Naive B cell (primary cell): ENCODE results near the gene IFTAP. TPM values are rescaled to one million over a fixed set of nuclear protein-coding genes. Genes with fewer than 3 reads are reported as not detected.
"Not testable (repeated sequence)": the region's sequence is repeated elsewhere in the genome, so short reads cannot be mapped to it uniquely, and the experiment has no call there.

Experiments
- ATAC-seq, 2 donors: fragments of 150-1000 bp; cut with Tn5 transposase; 2 replicates each; pipeline ENCODE4 v1.10.0; 2021; ENCODE audit warnings: low read depth in 2 of 2, mild to moderate bottlenecking in 2 of 2, moderate library complexity in 2 of 2
- DNase-seq: peaks from one replicate; pipeline ENCODE4 v3.0.0; 2022
- H3K27ac Mint-ChIP-seq, 6 donors: one replicate each; pipeline ENCODE4 v1.8.0; 2020 to 2022; ENCODE audit warnings: mild to moderate bottlenecking in 6 of 6, mixed read lengths in 6 of 6, moderate library complexity in 5 of 6, inconsistent platforms in 2 of 6
- H3K27me3 Mint-ChIP-seq, 3 donors: one replicate each; pipeline ENCODE4 v1.8.0; 2021 to 2022; ENCODE audit warnings: mixed read lengths in 3 of 3, mild to moderate bottlenecking in 1 of 3
- H3K36me3 Mint-ChIP-seq, 2 donors: one replicate each; pipeline ENCODE4 v1.8.0; 2020 to 2022; ENCODE audit warnings: mixed read lengths in 2 of 2, inconsistent platforms in 1 of 2, mild to moderate bottlenecking in 1 of 2
- H3K4me1 Mint-ChIP-seq, 3 donors: one replicate each; pipeline ENCODE4 v1.8.0; 2020 to 2022; ENCODE audit warnings: mixed read lengths in 3 of 3, inconsistent platforms in 1 of 3, mild to moderate bottlenecking in 1 of 3, moderate library complexity in 1 of 3
- H3K4me3 Mint-ChIP-seq, 8 donors: one replicate each; pipeline ENCODE4 v1.8.0; 2020 to 2022; ENCODE audit warnings: mild to moderate bottlenecking in 8 of 8, mixed read lengths in 8 of 8, moderate library complexity in 8 of 8, inconsistent platforms in 2 of 8
- H3K9me3 Mint-ChIP-seq, 7 donors: one replicate each; pipeline ENCODE4 v1.8.0; 2020 to 2022; ENCODE audit warnings: mixed read lengths in 7 of 7, mild to moderate bottlenecking in 5 of 7, inconsistent platforms in 2 of 7, moderate library complexity in 1 of 7
- polyA plus RNA-seq, 6 donors: library from polyadenylated mRNA; unstranded; fragments of 300-500 nt; fragmentation: Illumina TruSeq; gene quantifications; one replicate each; pipeline ENCODE4 v1.2.3, GENCODE V29; 2021; ENCODE audit warnings: low read depth in 6 of 6

IFTAP gene
- polyA plus RNA-seq, 6 donors from 2014 or later, result 0.46 to 4.0 (median 2.1) TPM; not detected in 1

DNA sequence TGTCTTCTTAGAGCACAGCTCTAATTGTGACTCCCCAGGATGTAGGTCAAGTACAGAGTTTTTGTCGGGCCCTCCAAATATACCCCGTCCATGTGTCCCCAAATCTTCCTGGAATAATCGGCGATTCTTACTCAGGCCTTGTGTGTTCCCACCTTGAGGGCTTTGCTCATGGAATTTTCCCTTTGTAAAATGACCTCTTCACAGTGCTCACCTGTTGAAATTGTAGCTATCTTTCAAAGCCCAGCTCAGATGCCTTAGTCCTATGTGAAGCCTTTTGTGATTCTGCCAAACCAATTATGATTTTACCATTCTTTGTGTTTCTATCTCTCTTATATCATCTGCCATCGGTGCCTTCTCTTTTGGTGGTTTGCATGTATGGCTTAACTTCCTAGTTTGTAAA is 33.8 kb downstream of the IFTAP start:
- Mint-ChIP-seq H3K27me3 (peaks cover 13 to 37% (median 18%) of the 10 kb centered on the region in 3 donors), H3K36me3 (no peaks in the 10 kb centered on the region), H3K27ac (no peak overlapping the region), H3K4me3 (no peak overlapping the region), H3K9me3 (no peaks in the 10 kb centered on the region), H3K4me1 (peaks cover 0 to 4% (median 2%) of the 10 kb centered on the region in 3 donors)
- ATAC-seq (no peak), DNase-seq (no peak)

DNA sequence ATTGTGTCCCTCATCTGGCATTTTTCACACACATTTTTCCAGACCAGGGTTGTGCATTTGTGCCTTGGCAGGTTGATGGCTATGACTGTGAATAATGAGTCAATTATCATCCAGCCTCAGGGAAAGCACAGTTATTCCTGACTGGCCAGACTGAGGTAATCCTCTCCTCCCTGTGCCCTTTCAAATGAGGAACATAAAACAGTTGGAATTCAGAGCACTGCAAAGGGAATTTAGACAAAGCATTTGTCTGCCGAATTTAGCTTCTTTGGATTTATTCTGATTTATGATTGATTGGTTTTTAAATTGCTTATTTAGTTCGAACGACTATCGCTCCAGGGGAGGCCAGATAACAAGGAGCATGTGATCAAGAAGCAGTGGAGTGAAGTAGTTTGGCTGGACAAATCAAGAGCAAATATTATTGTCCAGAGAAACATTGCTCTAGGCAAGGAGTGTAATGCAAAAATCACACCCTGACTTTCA is 34.5 kb downstream of the IFTAP start:
- no peak overlapping the region for H3K4me3 Mint-ChIP-seq
- DNase-seq (no peak), ATAC-seq (no peak)
- peaks cover 13 to 37% (median 18%) of the 10 kb centered on the region in 3 donors for H3K27me3 Mint-ChIP-seq
- H3K4me1 Mint-ChIP-seq, result peaks cover 0 to 4% (median 2%) of the 10 kb centered on the region in 3 donors
- no peaks in the 10 kb centered on the region for H3K36me3 Mint-ChIP-seq
- H3K27ac Mint-ChIP-seq, result no peak overlapping the region
- H3K9me3 Mint-ChIP-seq, result no peaks in the 10 kb centered on the region

DNA sequence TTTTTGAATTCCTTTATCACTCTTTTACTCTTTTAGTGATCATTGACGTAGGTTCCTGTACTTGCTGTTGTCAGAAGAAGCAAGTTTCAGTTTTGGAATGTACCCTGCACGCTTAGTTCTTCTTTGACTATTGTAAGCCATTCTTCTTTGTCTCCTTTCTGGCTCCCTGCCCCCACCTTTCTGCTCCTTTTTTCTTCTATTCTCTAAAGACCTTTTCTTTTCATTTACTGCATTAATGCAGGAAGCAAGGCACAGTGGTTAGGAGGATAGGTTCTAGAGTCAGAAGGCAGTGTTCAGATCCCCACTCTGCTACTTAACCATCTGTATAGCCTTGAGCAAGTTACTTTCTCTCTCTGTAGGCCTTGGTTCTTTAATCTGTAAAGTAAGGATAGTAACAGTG is 37.5 kb downstream of the IFTAP start:
- ATAC-seq (peak; percentile 38 to 50), DNase-seq (no peak)
- no peaks in the 10 kb centered on the region for H3K36me3 Mint-ChIP-seq
- no peak overlapping the region for H3K27ac Mint-ChIP-seq
- peaks cover 0 to 8% (median 0%) of the 10 kb centered on the region in 7 donors for H3K9me3 Mint-ChIP-seq
- no peak overlapping the region for H3K4me3 Mint-ChIP-seq
- peaks cover 5 to 17% (median 9%) of the 10 kb centered on the region in 3 donors for H3K27me3 Mint-ChIP-seq
- peaks cover 0 to 4% (median 2%) of the 10 kb centered on the region in 3 donors for H3K4me1 Mint-ChIP-seq

DNA sequence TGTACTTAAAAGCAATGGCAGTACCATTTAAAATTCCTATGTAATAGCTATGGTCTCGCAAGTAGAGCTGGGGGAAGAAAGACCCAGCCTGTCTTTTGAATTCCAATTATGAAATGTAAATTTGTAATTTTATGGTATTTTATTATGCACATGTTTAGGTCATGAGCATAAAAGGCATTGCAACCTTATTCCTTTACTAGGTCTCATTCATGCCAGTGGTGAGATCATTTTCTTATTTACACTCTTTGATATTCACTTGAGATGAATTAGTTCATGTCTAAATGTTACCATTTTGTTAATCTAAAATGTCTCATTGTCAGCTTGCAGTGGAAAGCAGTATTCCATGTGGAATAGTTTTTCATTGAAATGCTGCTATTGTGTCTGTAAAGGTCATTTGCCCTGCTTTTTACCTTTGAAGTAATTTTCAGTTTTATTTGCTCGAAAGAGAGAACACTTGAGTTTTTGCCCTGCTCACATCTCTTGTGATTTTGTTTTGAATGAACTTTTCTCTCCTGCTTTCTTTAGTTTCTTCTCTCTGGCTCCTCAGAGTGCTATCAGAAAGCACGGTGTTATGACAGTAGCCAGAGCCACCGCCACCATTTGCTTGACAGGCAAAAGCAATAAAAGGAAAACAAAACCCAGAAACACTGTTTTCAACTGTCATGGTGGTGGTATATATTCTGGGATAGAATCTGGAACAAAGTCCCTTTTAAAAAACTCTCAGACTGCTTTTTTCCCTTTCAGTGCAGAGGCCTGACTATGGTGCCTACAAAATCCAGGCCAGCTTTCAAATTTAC is 41.0 kb downstream of the IFTAP start:
- DNase-seq (no peak), ATAC-seq (no peak)
- Mint-ChIP-seq H3K9me3 (peaks cover 0 to 8% (median 0%) of the 10 kb centered on the region in 7 donors), H3K4me3 (no peak overlapping the region), H3K36me3 (no peaks in the 10 kb centered on the region), H3K27ac (no peak overlapping the region), H3K27me3 (no peaks in the 10 kb centered on the region), H3K4me1 (peaks cover 0 to 4% (median 2%) of the 10 kb centered on the region in 3 donors)

DNA sequence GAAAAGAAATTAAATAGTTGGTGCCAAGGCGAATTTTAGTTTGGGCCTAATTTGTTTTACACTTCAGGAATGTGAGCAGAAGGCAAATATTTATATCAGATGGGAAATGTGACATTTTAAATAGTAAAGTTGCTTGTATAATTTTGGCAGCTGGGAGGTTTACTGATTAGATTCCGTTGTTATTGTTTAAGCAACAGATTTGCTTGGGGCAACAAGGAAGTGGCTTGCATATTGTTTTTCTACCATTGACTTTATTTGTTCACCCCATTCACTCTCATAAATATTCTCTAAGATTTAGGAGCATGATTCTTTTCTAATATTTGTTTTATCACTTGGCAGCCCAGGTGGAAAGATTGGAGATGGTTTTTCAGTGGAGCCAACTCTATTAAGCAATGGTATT is 44.3 kb downstream of the IFTAP start:
- no peak overlapping the region for H3K27ac Mint-ChIP-seq
- peaks cover 0 to 15% (median 4%) of the 10 kb centered on the region in 7 donors for H3K9me3 Mint-ChIP-seq
- no peaks in the 10 kb centered on the region for H3K4me1 Mint-ChIP-seq
- no peak overlapping the region for H3K4me3 Mint-ChIP-seq
- DNase-seq (no peak), ATAC-seq (no peak)
- H3K36me3 Mint-ChIP-seq, result no peaks in the 10 kb centered on the region
- peaks cover 0 to 3% (median 0%) of the 10 kb centered on the region in 3 donors for H3K27me3 Mint-ChIP-seq

DNA sequence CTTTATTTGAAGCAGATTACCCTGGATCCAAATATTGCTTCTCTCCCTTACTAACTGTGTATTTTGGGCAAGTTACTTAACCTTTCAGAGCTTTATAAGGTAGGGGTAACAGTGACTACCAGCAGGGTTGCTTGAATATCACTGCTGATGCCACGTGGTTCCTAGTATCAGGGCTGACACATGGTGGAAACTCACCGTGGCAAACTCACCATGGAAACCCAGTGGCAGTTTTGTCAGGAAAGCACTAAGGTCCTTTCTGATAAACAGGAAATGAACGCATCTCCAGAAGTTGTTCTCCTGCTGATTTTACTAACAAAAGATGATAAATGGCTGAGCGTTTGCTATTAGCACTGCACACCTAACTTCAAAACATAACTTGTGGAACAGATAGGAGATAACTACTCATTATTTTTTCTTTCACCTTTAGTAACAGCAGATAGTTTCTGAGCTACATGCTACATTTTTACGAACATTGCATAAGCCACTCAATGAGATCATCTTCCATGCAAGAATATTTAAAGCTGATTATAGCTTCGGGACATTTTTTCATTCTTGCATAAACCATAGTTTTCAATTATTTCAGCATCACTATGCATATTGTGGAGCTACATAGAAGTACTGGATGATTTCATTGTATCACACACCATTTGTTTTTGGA is 63.4 kb downstream of the IFTAP start:
- peaks cover 0 to 6% (median 2%) of the 10 kb centered on the region in 7 donors for H3K9me3 Mint-ChIP-seq
- no peaks in the 10 kb centered on the region for H3K27me3 Mint-ChIP-seq
- no peaks in the 10 kb centered on the region for H3K36me3 Mint-ChIP-seq
- DNase-seq (no peak), ATAC-seq (no peak)
- H3K27ac Mint-ChIP-seq, result no peak overlapping the region
- no peak overlapping the region for H3K4me3 Mint-ChIP-seq
- no peaks in the 10 kb centered on the region for H3K4me1 Mint-ChIP-seq

GRCh38 chr11:36661359-36661758 is 67.1 kb downstream of the IFTAP start:
- not testable (repeated sequence) for DNase-seq, H3K4me1 Mint-ChIP-seq, H3K36me3 Mint-ChIP-seq, H3K4me3 Mint-ChIP-seq, H3K27ac Mint-ChIP-seq, H3K27me3 Mint-ChIP-seq, ATAC-seq
- H3K9me3 Mint-ChIP-seq, result peaks cover 6 to 18% (median 7%) of the 10 kb centered on the region in 7 donors

- Mint-ChIP-seq H3K36me3 (peaks cover 0 to 7% of the 10 kb centered on the region in 2 donors), H3K27me3 (peaks cover 0 to 9% (median 5%) of the 10 kb centered on the region in 3 donors), H3K27ac (no peak overlapping the region), H3K9me3 (peaks cover 2 to 16% (median 6%) of the 10 kb centered on the region in 7 donors), H3K4me1 (no peaks in the 10 kb centered on the region), H3K4me3 (no peak overlapping the region)
- DNase-seq (peak; percentile 32), ATAC-seq (no peak)
These were observed 78.6 kb downstream of the IFTAP start for GRCh38 chr11:36672815-36673450.

DNA sequence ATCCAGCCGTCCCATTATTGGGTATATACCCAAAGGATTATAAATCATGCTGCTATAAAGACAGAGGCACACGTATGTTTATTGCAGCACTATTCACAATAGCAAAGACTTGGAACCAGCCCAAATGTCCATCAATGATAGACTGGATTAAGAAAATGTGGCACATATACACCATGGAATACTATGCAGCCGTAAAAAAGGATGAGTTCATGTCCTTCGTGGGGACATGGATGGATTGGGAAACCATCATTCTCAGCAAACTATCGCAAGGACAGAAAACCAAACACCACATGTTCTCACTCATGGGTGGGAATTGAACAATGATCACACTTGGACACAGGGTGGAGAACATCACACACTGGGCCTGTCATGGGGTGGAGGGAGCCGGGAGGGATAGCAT is 85.2 kb downstream of the IFTAP start:
- DNase-seq, H3K27ac Mint-ChIP-seq, H3K4me3 Mint-ChIP-seq, H3K27me3 Mint-ChIP-seq, ATAC-seq, H3K4me1 Mint-ChIP-seq, H3K36me3 Mint-ChIP-seq: not testable (repeated sequence)
- peaks cover 2 to 29% (median 8%) of the 10 kb centered on the region in 7 donors for H3K9me3 Mint-ChIP-seq

GRCh38 chr11:36683818-36684217 is 89.5 kb downstream of the IFTAP start:
- H3K4me1 Mint-ChIP-seq, result no peaks in the 10 kb centered on the region
- H3K4me3 Mint-ChIP-seq, result no peak overlapping the region
- peaks cover 0 to 14% (median 4%) of the 10 kb centered on the region in 7 donors for H3K9me3 Mint-ChIP-seq
- DNase-seq, result no peak
- ATAC-seq, result no peak
- peaks cover 0 to 6% (median 0%) of the 10 kb centered on the region in 3 donors for H3K27me3 Mint-ChIP-seq
- no peaks in the 10 kb centered on the region for H3K36me3 Mint-ChIP-seq
- H3K27ac Mint-ChIP-seq, result peak overlapping the region in 1 of 6 donors; percentile 10

GRCh38 chr11:36684840-36685801 is 90.8 kb downstream of the IFTAP start:
- Mint-ChIP-seq H3K4me3 (no peak overlapping the region), H3K27me3 (peaks cover 0 to 6% (median 0%) of the 10 kb centered on the region in 3 donors), H3K27ac (no peak overlapping the region), H3K36me3 (no peaks in the 10 kb centered on the region), H3K4me1 (no peaks in the 10 kb centered on the region), H3K9me3 (peaks cover 0 to 5% (median 0%) of the 10 kb centered on the region in 7 donors)
- no peak for DNase-seq
- no peak for ATAC-seq

GRCh38 chr11:36688132-36688531 is 93.8 kb downstream of the IFTAP start:
- no peaks in the 10 kb centered on the region for H3K4me1 Mint-ChIP-seq
- DNase-seq (no peak), ATAC-seq (no peak)
- no peak overlapping the region for H3K4me3 Mint-ChIP-seq
- H3K27ac Mint-ChIP-seq, result no peak overlapping the region
- H3K9me3 Mint-ChIP-seq, result no peaks in the 10 kb centered on the region
- no peaks in the 10 kb centered on the region for H3K36me3 Mint-ChIP-seq
- peaks cover 0 to 6% (median 0%) of the 10 kb centered on the region in 3 donors for H3K27me3 Mint-ChIP-seq
